GM19239 (cell line): ENCODE results near the gene SNUPN.
"Not testable (repeated sequence)": the region's sequence is repeated elsewhere in the genome, so short reads cannot be mapped to it uniquely, and the experiment has no call there.

Experiments used
- DNase-seq: peaks from one replicate; pipeline ENCODE4 v3.0.0; 2011; ENCODE audit warnings: low spot score; ENCODE audit not compliant: insufficient read length
- FAIRE-seq: peaks from 2 replicates; lab custom pipeline; 2011; peaks lifted over from hg19 to GRCh38; lab: Jason Lieb, UNC

Gene SNUPN

DNA sequence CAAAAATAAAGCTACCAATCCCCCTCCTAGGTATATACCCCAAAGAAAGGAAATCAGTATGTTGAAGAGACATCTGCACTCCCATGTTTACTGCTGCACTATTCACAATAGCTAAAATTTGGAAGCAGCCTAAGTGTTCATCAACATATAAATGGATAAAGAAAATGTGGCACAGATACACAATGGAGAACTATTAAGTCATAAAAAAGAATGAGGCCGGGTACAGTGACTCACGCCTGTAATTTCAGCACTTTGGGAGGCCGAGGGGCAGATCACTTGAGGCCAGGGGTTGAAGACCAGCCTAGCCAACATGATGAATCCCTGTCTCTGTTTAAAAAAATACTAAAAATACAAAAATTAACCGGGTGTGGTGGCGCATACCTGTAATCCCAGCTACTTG is 36.5 kb downstream of the SNUPN start:
- DNase-seq: no peak
- FAIRE-seq: no peak

DNA sequence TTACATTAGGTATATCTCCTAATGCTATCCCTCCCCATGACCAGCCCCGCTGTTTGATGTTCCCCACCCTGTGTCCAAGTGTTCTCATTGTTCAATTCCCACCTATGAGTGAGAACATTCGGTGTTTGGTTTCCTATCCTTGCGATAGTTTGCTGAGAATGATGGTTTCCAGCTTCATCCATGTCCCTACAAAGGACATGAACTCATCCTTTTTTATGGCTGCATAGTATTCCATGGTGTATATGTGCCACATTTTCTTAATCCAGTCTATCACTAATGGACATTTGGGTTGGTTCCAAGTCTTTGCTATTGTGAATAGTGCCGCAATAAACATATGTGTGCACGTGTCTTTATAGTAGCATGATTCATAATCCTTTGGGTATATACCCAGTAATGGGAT is 39.1 kb downstream of the SNUPN start:
- not testable (repeated sequence) for DNase-seq, FAIRE-seq

DNA sequence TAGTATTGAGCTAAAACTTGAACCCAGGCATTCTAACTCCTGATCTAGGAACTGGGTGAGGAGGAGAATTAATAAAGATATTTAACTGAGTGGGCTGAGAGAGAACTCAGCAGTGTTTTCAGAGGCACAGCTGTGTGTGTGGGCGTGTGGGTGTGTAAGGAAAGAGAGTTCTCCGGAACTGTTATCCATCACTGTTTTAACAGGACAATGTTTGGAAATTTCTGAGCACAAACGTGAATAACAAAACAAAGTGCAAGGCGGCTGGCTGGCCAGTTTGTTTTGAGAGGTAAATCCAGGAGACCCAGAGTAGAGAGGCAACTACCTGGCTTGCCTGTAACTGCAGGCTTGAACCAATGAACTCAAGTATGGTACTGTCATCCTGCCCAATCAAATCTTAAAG is 41.4 kb downstream of the SNUPN start:
- DNase-seq (no peak), FAIRE-seq (no peak)

DNA sequence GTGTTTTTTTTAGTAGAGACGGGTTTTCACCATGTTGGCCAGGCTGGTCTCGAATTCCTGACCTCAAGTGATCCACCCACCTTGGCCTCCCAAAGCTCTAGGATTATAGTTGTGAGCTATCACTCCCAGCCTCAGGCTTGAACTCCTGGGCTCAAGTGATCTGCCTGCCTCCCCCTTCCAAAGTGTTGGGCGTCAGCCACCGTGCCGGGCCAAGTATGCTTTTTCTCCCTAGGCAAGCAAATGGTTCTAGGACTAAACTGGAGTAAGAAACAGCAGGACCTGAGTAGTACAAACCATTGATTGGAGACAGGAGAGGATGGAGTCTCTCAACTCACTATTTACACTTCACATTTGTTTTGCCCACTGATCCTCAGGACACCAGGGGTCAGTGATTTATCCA is 41.8 kb downstream of the SNUPN start:
- FAIRE-seq (no peak), DNase-seq (no peak)

DNA sequence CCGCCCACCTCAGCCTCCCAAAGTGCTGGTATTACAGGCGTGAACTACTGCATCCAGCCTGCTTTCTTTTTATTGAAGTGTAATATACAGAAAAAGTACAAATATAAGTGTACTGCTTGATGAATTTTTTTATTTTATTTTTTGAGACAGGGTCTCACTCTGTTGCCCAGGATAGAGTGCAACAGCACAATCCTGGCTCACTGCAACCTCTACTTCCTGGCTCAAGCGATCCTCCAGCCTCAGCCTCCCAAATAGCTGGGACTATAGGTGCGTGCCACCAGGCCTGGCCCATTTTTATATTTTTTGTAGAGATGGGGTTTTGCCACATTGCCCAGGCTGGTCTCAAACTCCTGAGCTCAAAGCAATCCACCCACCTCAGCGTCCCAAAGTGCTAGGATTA is 42.6 kb downstream of the SNUPN start:
- not testable (repeated sequence) for FAIRE-seq, DNase-seq

DNA sequence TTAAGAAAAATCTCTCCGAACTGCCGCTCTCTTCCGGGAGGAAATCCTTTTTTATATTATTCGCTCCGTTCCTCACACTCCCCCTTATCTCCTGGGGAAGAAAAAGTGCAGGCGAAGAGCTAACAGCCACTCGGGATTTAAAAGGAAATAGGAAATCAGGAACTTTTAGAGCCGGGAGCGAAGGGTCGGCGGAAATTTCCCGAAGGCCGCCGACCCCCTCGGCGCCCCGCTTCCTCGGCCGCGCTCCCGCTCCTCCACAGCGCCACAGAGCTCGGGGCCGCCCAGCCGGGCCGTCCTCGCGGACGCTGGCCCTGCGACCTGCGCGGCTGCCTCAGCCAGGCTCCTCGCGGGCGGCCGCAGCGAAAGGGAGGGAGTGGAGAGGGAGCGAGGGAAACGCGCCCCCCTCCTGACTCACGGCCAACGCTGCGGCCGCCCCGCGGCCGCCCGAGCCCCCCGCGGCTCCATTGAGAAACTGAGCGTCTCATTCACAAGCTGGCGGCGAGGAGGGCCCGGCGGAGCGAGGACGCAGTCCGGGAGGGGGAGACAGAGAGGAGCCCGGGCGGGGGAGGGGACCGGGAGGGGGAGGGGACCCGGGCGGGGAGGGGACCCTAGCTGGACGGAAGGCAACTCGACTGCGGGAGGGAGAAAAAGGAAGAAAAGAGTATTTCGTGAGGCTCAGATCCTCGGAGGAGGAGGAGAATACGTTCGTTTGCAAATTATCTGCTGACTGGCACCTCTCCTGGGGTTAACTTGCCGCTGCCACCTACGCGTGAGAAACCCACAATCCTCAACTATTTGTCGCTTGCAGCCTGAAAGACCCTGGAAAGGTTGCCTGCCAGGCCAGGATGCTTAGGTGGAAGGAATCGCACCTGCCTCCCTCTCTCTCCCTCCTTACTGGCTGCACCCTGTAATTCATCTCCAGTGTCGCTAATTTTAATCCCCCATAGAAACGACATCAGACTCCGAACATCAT is 46.3 kb downstream of the SNUPN start, which contains the start of gene PTPN9:
Gene PTPN9 (minus strand): TSS at position 368 of the 973 bp plus-strand sequence. CDS start 539 bp downstream, outside the sequence.
- peak; percentile 63 for FAIRE-seq
- DNase-seq: peak; percentile 62

DNA sequence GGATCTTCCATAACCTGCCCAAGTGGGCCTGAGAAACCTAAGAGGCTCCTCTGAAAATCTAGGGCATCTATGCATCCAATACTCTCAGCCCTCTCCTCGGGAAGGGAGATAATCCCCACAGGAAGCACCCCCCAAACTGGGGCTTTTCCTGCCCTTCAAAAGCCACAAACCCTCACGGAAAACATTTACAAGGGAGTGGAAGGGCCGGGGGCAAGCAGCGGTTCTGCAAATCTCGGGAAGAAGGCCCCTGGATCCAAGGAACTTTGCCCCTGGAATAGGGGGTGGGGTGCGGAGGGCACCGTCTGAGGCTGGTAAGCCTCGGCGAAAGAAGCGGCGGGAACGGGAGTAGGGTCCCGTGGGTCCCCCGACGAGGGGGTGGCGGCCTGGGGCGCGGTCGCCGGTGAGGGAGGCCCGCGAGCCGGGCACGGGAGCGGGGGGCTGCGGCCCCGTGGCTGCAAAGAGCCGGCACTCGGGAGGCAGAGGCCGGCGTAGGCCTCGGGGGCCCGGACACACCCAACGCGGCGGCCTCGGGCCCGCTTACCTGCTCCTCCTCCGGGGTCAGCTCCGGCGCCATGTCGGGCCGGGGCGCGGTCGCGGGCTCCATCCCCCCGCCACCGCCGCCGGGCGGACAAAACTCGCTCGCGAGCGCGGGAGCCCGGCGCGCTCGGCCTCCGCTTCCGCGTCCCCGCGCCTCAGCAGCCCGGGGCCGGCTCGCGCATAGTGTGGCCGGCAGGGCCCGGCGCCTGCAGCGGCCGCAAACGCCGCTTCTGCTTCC is 47.2 kb downstream of the SNUPN start:
- FAIRE-seq (no peak), DNase-seq (peak; percentile 39)

DNA sequence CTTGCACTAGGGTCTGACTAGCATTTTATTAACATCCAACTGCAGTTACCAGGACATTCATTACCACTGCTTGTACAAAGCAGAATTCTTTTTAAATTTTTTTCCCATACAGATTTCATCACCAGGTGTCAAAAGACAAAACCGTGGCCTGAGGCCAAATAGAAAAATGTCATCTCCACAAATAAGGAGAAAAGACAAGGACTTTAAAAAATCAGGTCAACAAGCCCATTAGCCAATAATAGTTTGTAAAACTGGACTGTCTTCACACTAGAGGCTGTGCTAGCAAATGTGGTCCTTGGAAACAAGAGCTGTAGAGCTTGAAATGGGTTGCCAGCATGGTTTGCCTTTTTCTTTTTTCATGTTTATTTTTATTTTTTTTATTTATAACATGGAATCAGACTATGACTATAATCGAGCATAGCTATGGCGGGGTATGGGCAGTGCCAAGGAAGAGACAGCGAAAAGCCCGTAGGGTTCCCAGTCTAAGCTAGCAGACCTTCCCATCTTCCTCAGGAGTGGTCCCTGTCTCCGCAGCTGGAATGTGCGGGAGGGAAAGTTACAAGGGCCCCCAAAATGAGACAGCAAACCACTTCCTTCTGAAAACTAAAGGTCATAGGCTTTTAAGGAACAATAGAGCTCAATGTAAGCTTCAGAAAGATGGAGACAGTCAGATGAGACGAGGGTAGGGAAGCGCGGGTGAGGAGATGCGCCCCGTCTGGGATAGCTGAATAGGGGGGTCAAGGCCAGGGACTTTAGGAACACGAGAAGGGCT is 47.9 kb downstream of the SNUPN start:
- DNase-seq (no peak), FAIRE-seq (peak; percentile 62)

DNA sequence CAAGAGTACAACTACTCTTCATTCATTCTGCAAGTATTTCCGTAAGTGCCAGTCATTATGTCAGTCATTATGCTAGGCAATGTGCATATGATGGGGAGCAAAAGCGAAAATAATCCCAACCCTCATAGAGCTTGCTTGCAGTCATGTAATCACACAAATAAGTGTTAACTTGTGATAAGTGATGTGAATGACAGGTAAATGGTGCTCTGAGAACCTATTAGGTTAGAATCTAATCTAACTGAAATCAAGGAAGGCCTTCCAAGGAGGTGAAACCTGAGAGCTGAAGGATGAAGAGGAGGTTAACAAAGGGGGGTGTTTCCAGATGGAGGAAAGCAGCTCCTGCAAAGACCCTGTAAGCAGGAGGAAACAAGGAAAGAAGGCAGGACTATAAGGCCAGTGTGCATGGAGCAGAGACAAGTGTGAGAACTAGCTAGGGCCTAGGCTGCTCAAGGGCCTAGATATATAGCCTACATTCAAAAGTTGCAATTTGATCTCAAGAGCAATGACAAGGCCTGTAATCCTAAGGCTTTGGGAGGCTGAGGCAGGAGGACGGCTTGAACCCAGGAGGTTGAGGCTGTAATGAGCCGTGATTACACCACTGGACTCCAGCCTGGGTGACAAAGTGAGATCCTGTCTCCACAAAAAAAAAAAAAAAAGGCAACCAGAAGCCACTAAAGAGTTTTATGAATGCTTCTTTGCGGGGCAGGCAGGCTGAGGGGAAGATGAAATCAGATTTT is 51.7 kb downstream of the SNUPN start:
- no peak for FAIRE-seq
- no peak for DNase-seq

DNA sequence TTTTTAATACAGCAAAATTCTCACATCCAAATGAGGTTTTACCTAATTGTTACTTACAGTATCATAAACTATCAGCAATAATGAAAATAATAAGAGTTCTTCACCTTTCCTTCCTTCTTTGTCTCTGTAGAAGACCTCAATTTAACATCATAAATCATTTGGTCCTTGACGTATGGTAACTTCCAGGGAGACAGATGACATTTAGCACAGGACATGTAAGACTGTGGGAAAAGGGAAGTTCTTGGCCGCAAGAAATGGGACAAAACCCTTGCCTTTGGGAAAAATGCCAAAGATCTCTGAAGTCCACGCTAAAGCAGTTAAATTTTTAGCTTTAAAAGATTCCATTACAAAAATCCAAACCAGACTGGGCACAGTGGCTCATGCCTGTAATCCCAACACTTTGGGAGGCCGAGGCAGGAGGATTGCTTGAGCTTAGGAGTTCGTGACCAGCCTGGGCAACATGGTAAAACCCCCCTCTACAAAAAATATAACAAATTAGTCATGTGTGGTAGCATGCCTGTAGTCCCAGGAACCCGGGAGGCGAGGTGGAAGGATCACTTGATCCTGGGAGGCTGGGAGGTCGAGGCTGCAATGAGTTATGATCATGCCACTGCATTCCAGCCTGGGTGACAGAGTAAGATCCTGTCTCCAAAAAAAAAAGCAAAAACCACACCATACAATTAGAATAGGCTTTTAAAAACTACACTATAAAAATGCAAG is 55.2 kb downstream of the SNUPN start:
- no peak for DNase-seq

DNA sequence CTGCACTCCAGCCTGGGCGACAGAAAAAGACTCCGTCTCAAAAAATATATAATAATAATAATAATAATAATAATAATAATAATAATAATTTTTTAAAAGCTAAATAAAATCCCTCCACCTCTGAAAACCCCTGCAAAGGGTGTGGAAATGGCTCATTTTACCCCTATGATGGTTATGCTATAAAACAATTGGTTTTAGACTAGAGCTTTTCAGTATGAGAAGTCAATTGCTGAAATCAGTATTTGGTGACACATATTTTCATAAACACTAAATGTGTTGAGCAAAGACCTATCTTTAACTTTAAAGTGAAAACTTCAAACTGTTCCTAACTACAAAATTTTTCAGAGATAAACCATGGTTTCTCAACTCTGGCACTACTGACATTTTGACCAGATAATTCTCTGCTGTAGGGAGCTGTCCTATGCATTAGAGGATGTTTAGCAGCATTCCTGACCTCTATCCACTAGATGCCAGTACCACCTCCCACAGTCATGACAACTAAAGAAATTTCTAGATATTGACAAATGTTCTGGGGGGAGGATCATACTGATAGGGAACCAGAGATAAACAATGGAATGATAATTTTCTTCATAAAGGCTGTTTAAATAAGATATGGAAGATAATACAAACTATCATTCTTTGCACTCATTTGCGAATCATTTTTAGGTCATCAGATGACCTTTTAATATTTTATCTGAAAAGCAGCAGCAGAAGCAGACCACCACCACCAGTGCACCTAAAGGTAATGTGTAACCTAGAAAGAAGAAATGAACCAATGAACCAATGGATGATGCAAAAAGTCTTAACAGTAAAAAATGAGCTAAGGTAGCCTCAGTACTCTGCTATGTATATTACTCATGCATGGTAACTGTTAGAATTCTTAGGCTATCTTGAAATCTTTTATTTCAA is 60.2 kb downstream of the SNUPN start:
- FAIRE-seq (no peak), DNase-seq (no peak)

More for the DNA sequence above, 55.2 kb downstream of the SNUPN start:
- no peak for FAIRE-seq

DNA sequence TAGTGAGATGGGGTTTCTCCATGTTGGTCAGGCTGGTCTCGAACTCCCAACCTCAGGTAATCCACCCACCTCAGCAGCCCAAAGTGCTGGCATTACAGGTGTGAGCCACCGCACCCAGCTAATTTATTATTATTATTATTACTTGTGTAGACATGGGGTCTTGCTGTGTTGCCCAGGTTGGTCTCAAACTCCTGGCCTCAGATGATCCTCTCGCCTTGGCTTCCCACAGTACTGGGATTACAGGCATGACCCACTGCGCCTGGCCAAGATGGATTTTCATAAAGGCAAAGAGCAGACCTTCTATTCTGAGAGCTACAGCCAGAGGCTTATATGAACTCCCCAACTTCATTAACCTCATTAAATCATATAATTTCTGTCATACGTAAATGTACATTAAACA is 63.6 kb downstream of the SNUPN start:
- FAIRE-seq: no peak

DNA sequence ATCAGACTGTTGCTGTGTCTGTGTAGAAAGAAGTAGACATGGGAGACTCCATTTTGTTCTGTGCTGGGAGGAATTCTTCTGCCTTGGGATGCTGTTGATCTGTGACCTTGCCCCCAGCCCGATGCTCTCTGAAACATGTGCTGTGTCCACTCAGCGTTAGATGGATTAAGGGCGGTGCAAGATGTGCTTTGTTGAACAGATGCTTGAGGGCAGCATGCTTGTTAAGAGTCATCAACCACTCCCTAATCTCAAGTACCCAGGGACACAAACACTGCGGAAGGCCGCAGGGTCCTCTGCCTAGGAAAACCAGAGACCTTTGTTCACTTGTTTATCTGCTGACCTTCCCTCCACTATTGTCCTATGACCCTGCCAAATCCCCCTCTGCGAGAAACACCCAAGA is 66.2 kb downstream of the SNUPN start:
- FAIRE-seq, DNase-seq: not testable (repeated sequence)

More for the DNA sequence above, 63.6 kb downstream of the SNUPN start:
- DNase-seq: no peak

DNA sequence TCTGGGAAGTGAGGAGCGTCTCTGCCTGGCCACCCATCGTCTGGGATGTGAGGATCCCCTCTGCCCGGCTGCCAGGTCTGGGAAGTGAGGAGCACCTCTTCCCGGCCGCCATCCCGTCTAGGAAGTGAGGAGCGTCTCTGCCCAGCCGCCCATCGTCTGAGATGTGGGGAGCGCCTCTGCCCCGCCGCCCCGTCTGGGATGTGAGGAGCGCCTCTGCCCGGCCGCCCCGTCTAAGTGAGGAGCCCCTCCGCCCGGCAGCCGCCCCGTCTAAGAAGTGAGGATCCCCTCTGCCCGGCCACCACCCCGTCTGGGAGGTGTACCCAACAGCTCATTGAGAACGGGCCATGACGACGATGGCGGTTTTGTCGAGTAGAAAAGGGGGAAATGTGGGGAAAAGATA is 66.6 kb downstream of the SNUPN start:
- DNase-seq, FAIRE-seq: not testable (repeated sequence)

DNA sequence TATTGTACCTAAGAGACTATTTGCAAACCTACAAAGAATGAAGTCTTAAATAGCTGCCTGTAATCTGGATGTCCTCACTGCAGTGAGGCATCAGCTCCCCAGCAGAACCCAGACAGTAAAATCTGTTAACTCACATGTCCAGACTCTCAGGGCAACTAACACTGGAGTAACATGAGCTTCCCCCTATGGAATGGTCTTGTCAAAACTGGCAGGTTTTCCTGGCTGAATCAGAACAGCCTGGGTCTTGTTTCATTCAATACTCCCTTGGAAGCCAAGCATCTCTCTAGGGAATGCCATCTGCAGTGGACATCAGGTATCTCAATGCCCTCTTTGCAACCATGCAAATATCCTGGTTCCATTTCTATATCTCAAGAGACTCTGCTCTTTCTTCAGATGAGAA is 70.8 kb downstream of the SNUPN start:
- FAIRE-seq: no peak
- no peak for DNase-seq

DNA sequence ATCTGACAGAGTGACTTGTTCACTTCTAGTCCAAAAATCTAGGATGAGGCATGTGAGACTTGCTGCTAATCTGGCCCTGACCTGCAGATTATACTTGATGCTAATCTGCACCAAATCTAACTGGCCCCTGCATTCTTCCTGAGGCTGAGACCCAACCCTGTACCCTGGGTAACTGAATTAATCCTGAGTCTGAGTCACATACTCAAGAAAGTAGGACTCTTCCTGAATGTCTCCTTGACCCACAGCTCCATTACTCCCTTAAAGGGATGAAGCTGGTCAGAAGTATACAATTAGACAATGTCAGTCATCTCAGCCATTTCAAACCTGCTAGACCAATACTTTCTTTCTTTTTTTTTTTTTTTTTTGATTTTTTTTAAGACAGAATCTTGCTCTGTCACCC is 71.9 kb downstream of the SNUPN start:
- DNase-seq (no peak), FAIRE-seq (no peak)

DNA sequence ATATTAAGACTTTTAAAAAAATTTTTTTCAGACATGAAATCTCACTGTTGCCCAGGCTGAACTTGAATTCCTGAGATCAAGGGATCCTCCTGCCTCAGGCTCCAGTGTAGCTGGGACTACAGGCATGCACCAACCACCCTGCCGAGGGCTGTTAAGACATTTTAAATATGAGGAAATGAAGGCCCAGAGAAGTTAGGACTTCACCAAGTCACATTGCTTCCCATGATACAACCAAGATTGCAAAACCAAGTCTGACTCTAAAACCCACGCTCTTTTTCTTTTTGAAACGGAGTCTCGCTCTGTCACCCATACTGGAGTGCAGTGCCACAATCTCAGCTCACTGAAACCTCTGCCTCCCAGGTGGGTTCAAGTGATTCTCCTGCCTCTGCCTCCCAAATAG is 74.4 kb downstream of the SNUPN start:
- DNase-seq: no peak
- FAIRE-seq: no peak
